HCT116 (cell line): ENCODE measurements around the gene NECAB3.

Experiments
- CTCF ChIP-seq, 3 experiments: fragments of 200-600 bp in 1 of 3; sonication (generic) in 1 of 3; IDR thresholded peaks in 2 of 3; conservative IDR thresholded peaks in 1 of 3; 2 replicates each; pipeline ENCODE4 v1.5.1; 2012 to 2017; ENCODE audit warnings: low read depth in 2 of 3, low read length in 2 of 3, antibody characterized with exemption in 1 of 3, borderline replicate concordance in 1 of 3, control low read depth in 1 of 3, mild to moderate bottlenecking in 1 of 3, mixed read lengths in 1 of 3, mixed run types in 1 of 3, moderate library complexity in 1 of 3; ENCODE audit not compliant: insufficient read depth in 1 of 3
- EZH2 ChIP-seq: fragments of 200-600 bp; sonication (generic); IDR thresholded peaks from 2 replicates; pipeline ENCODE4 v1.6.1; 2017; ENCODE audit warnings: antibody characterized with exemption, mixed run types
- JUND ChIP-seq: IDR thresholded peaks from 2 replicates; pipeline ENCODE4 v1.6.1; 2012
- POLR2A ChIP-seq: IDR thresholded peaks from 2 replicates; pipeline ENCODE4 v1.7.0; 2011; ENCODE audit warnings: borderline replicate concordance; ENCODE audit not compliant: insufficient read depth, insufficient read length; ENCODE audit errors: extremely low read depth
- RAD21 ChIP-seq: IDR thresholded peaks from 2 replicates; pipeline ENCODE4 v1.6.1; 2012; ENCODE audit warnings: low read depth, mild to moderate bottlenecking
- SP1 ChIP-seq: IDR thresholded peaks from 2 replicates; pipeline ENCODE4 v1.6.1; 2012; ENCODE audit warnings: low read depth
- SRF ChIP-seq: IDR thresholded peaks from 2 replicates; pipeline ENCODE4 v1.6.1; 2012; ENCODE audit warnings: low read depth

GRCh38 chr20:33611106-33611505 lies 63.1 kb downstream of the NECAB3 start:
- TF ChIP-seq RAD21: no peak
- no peak for TF ChIP-seq CTCF (IDR thresholded peaks at IDR 0.05 in 2 of 3, conservative IDR thresholded peaks at IDR 0.05 in 1 of 3; ENCODE audit: borderline replicate concordance in 1 of 3, insufficient read depth in 1 of 3, low read depth in 2 of 3, low read length in 2 of 3)
- TF ChIP-seq POLR2A: no peak
- no peak for TF ChIP-seq SRF
- no peak for TF ChIP-seq EZH2
- no peak for TF ChIP-seq JUND
- no peak for TF ChIP-seq SP1
